Progenitor cell of endocrine pancreas (in vitro differentiated cells): ENCODE data around the gene ARHGAP10. TPM values are rescaled to one million over a fixed set of nuclear protein-coding genes. Genes with fewer than 3 reads are reported as not detected.

Experiments
- DNase-seq: peaks from one replicate; pipeline ENCODE4 v3.0.0; 2021; ENCODE audit warnings: low spot score; ENCODE audit not compliant: unreplicated experiment
- H3K27ac Mint-ChIP-seq: 2 replicates; pipeline ENCODE4 v1.8.0; 2021; ENCODE audit warnings: mild to moderate bottlenecking, moderate library complexity, mixed read lengths
- H3K27me3 Mint-ChIP-seq: 2 replicates; pipeline ENCODE4 v1.8.0; 2021; ENCODE audit warnings: mixed read lengths
- H3K36me3 Mint-ChIP-seq: 2 replicates; pipeline ENCODE4 v1.8.0; 2022; ENCODE audit warnings: mixed read lengths; ENCODE audit not compliant: insufficient read depth
- H3K4me1 Mint-ChIP-seq: 2 replicates; pipeline ENCODE4 v1.8.0; 2021; ENCODE audit warnings: low read depth, mixed read lengths
- H3K4me3 Mint-ChIP-seq: 2 replicates; pipeline ENCODE4 v1.8.0; 2021; ENCODE audit warnings: low read depth, mild to moderate bottlenecking, moderate library complexity, mixed read lengths
- H3K9me3 Mint-ChIP-seq: 2 replicates; pipeline ENCODE4 v1.8.0; 2021; ENCODE audit warnings: low read depth, mixed read lengths
- total RNA-seq: library from RNA; stranded (reverse); gene quantifications from 2 replicates; pipeline ENCODE4 v1.2.1, GENCODE V29; 2021
- TF ChIP-seq, protein P1 (sequence below): fragments of 200-600 bp; sonication (generic); IDR thresholded peaks from one replicate; pipeline ENCODE4 v1.5.0; 2021; ENCODE audit warnings: antibody characterized with exemption, mild to moderate bottlenecking; ENCODE audit not compliant: unreplicated experiment

The ARHGAP10 gene
- total RNA-seq, 1 donor from 2014 or later, result 11.0 TPM

DNA sequence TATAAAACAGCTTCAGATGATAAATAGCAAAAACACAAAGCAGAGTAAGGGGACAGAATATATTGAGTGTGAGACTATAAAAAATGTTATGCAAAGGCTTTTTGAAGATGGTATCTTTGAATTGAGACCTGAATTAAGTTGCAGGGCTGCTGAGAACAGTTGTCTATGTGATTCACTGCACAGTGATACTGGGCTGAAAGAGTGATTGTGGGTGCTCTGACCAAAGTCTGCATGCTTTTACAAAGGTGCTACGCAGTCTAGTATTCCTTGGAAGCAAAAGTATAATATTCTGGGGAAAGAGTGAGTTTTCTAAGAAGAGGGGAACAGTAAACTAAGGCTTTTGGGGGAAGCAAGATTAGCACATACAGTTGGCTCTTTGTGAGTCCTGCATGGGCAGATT is 234.0 kb downstream of the ARHGAP10 start:
- no peak for DNase-seq

DNA sequence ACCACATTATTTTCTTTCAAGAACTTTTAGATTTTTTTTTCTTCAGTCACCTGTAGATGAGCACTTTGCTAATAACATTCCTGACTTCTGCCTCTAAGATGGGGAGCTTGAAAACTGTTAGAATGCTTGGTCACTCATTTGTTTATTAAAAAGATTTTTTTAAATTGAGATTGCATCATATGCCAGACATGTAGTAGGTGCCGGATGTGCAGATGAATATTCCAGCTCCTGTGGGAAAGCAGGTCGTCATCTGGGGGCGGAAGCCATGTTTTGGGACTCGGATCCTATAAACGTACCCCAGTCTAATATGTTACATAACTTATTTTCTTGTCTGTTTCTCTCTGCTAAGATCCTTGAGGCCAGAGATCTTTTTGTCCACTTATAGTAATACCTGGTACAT is 236.8 kb downstream of the ARHGAP10 start:
- Mint-ChIP-seq H3K9me3 (peaks cover 1% of the 10 kb centered on the region), H3K4me3 (no peak overlapping the region), H3K4me1 (peaks cover 5% of the 10 kb centered on the region), H3K27ac (no peak overlapping the region), H3K36me3 (peaks cover 3% of the 10 kb centered on the region), H3K27me3 (no peaks in the 10 kb centered on the region)
- TF ChIP-seq, protein P1, sequence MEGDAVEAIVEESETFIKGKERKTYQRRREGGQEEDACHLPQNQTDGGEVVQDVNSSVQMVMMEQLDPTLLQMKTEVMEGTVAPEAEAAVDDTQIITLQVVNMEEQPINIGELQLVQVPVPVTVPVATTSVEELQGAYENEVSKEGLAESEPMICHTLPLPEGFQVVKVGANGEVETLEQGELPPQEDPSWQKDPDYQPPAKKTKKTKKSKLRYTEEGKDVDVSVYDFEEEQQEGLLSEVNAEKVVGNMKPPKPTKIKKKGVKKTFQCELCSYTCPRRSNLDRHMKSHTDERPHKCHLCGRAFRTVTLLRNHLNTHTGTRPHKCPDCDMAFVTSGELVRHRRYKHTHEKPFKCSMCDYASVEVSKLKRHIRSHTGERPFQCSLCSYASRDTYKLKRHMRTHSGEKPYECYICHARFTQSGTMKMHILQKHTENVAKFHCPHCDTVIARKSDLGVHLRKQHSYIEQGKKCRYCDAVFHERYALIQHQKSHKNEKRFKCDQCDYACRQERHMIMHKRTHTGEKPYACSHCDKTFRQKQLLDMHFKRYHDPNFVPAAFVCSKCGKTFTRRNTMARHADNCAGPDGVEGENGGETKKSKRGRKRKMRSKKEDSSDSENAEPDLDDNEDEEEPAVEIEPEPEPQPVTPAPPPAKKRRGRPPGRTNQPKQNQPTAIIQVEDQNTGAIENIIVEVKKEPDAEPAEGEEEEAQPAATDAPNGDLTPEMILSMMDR, result no peak
- DNase-seq, result no peak

More for the DNA sequence above, 234.0 kb downstream of the ARHGAP10 start:
- Mint-ChIP-seq H3K36me3 (peaks cover 2% of the 10 kb centered on the region), H3K4me1 (peaks cover 5% of the 10 kb centered on the region), H3K27ac (no peak overlapping the region), H3K4me3 (no peak overlapping the region), H3K9me3 (no peaks in the 10 kb centered on the region), H3K27me3 (no peaks in the 10 kb centered on the region)
- TF ChIP-seq, protein P1, result no peak

DNA sequence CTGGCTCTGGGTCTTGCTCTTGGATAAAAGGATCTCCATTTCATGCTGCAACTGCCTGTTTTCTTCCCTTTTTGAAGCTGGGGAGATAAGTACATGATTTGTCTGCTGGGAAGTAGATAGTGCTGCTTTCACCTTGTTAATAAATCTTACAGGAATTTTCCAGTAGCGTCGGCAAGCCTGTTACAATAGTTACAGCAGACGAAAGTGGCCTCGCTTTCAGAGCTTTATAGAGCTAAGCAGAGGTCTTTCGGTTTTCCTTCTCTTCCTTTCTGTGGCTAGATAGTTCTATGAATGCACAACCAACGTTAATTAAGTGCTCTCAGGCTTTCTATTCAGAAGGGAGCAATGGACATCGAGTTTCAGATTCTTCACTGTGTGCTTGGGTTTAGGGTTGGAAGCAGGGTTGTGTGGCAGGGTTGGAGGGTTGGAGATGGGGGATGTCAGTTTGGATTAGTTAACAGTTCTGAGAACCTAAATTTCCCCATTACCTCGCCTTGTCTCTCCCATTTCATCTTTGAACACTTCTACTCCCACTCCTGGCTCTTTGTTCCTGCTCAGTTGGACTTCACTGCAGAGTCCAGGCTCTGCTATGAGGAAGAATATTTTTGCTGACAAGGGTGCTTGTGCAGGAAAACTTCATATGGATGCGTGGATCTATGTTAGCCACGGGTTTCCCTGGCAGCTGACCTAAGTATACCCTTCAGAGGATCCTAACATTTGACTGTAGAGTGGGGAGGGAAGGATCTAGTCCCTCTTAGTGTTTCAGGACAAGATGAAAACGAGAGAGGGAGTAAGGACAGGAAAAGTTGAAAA is 237.9 kb downstream of the ARHGAP10 start:
- Mint-ChIP-seq H3K36me3 (peaks cover 3% of the 10 kb centered on the region), H3K27ac (peak overlapping the region; percentile 84), H3K27me3 (no peaks in the 10 kb centered on the region), H3K4me1 (peaks cover 5% of the 10 kb centered on the region), H3K4me3 (no peak overlapping the region), H3K9me3 (peaks cover 4% of the 10 kb centered on the region)
- TF ChIP-seq, protein P1, result no peak
- DNase-seq, result no peak

DNA sequence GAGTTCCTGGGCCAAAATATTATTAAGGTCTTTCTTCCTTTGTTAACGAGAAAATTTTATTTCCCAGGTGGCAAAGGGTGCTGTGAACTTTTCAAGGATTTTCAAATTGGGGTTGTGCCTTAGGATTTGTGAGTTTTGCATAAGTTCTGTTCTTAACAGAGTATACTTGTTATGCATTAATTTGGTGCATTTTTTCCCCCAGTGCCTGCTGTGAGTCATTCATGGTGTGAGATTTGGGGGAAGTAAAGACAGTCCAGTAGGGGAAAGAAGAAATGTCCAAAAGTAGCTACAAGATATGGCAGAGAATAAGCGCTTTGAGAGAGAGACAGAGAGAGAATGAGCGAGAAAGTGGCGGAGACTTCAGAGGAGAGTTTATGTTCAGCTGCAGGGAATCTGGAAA is 239.2 kb downstream of the ARHGAP10 start:
- Mint-ChIP-seq H3K27ac (peak overlapping the region; percentile 2), H3K4me3 (no peak overlapping the region), H3K4me1 (no peaks in the 10 kb centered on the region), H3K36me3 (peaks cover 3% of the 10 kb centered on the region), H3K9me3 (peaks cover 4% of the 10 kb centered on the region), H3K27me3 (no peaks in the 10 kb centered on the region)
- DNase-seq, result no peak
- TF ChIP-seq, protein P1, result no peak

DNA sequence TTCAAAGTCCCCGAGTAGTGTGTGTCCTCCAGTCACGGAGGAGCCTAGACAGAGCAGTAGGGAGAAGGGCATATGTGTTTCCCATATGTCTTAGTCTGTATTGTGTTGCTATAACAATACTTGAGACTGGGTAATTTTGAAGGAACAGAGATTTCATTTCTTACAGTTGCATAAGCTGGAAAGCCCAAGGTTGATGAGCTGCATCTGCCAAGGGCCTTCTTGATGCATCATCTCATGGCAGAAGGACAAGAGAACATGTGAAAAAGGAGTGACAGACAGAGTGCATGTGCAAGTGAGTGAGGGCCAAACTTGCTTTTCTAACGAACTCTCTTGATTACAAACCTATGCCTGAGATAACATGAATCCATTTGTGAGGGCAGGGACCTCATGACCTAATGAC is 243.4 kb downstream of the ARHGAP10 start:
- H3K4me3 Mint-ChIP-seq, result no peak overlapping the region
- no peaks in the 10 kb centered on the region for H3K4me1 Mint-ChIP-seq
- peaks cover 15% of the 10 kb centered on the region for H3K9me3 Mint-ChIP-seq
- H3K27me3 Mint-ChIP-seq, result no peaks in the 10 kb centered on the region
- TF ChIP-seq, protein P1, result no peak
- peaks cover 3% of the 10 kb centered on the region for H3K36me3 Mint-ChIP-seq
- no peak for DNase-seq
- no peak overlapping the region for H3K27ac Mint-ChIP-seq
